Testis (tissue), 3 donors: ENCODE measurements around the gene PAF1. TPM values are rescaled to one million over a fixed set of nuclear protein-coding genes. Genes with fewer than 3 reads are reported as not detected.
A peak's percentile ranks its signal among the peaks of the same experiment; 100 is the strongest.

Experiments
- DNase-seq: peaks from one replicate; pipeline ENCODE4 v3.0.0-alpha.2; 2019
- H3K27ac ChIP-seq, 2 donors: fragments of 200-600 bp; sonication (generic); one replicate each; pipeline ENCODE4 v1.5.1; 2019
- H3K27me3 ChIP-seq: fragments of 200-600 bp; sonication (generic); one replicate; pipeline ENCODE4 v1.5.1; 2019
- H3K36me3 ChIP-seq: fragments of 200-600 bp; sonication (generic); one replicate; pipeline ENCODE4 v1.5.1; 2017; ENCODE audit warnings: low read depth; ENCODE audit errors: missing control alignments
- H3K4me1 ChIP-seq: fragments of 200-600 bp; sonication (generic); one replicate; pipeline ENCODE4 v1.5.1; 2019
- H3K4me3 ChIP-seq, 2 donors: fragments of 200-600 bp; sonication (generic); one replicate each; pipeline ENCODE4 v1.5.1; 2017 to 2019
- H3K9me3 ChIP-seq: fragments of 200-600 bp; sonication (generic); one replicate; pipeline ENCODE4 v1.5.1; 2017
- POLR2A ChIP-seq: fragments of 450-650 bp; IDR thresholded peaks from one replicate; pipeline ENCODE4 v1.6.1; 2017; ENCODE audit warnings: antibody characterized with exemption, mild to moderate bottlenecking, moderate library complexity
- WGBS, 2 donors: methylation state at CpG; one replicate each; pipeline ENCODE4 v1.1.5; 2018; 5-methylcytosine and 5-hydroxymethylcytosine counted together
- intact Hi-C: fragments of 100-400 bp; cut with DNase I; formaldehyde crosslinking; loops from one replicate; pipeline ENCODE4 v1.15.1; 2023; ENCODE audit warnings: low total_unique reads
- polyA plus RNA-seq: library from polyadenylated mRNA; stranded (reverse); fragments of 350-450 nt; fragmentation: Illumina TruSeq; extraction: RNeasy Lipid Tissue Mini Kit (QIAGEN cat#74804); gene quantifications from one replicate; pipeline ENCODE4 v1.2.3, GENCODE V29; 2014; ENCODE audit warnings: low read depth, low replicate concordance; ENCODE audit not compliant: insufficient read depth
- total RNA-seq, 2 donors: library from RNA; depleted of rRNA; stranded (reverse); fragments of >200 nt; gene quantifications; one replicate each; pipeline ENCODE4 v1.2.3, GENCODE V29; 2016
- TF ChIP-seq, protein P1 (sequence below), 3 experiments: fragments of 450-650 bp in 2 of 3; fragments of 200-600 bp in 1 of 3; sonication (generic) in 1 of 3; IDR thresholded peaks; one replicate each; pipeline ENCODE4 v1.5.1; 2016 to 2019; ENCODE audit warnings: antibody characterized with exemption in 3 of 3, mild to moderate bottlenecking in 2 of 3, moderate library complexity in 1 of 3

The PAF1 gene
- total and polyA plus RNA-seq, 3 donors from 2014 or later, result 70.7 to 154 (median 74.6) TPM

DNA sequence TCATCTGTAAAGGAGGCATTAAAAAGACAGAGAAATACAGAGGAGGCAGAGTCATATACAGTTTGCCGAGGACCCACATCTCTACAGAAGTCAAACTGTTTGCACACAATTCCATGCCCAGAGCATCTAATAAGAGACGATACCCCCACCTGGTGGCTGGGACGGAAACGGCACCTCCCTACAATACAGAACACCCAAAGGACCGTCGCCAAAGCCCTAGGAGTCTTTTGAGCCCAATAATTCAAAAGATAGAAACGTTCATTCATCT lies 20.9 kb upstream of the PAF1 start:
- intact Hi-C loops, result no loop called here
- Histone ChIP-seq H3K4me1 (peaks cover 18% of the 10 kb centered on the region), H3K27me3 (no peaks in the 10 kb centered on the region), H3K4me3 (peak overlapping the region; percentile 69 to 89), H3K27ac (peak overlapping the region; percentile 89 to 95), H3K9me3 (no peaks in the 10 kb centered on the region), H3K36me3 (no peaks in the 10 kb centered on the region)
- TF ChIP-seq, protein P1, sequence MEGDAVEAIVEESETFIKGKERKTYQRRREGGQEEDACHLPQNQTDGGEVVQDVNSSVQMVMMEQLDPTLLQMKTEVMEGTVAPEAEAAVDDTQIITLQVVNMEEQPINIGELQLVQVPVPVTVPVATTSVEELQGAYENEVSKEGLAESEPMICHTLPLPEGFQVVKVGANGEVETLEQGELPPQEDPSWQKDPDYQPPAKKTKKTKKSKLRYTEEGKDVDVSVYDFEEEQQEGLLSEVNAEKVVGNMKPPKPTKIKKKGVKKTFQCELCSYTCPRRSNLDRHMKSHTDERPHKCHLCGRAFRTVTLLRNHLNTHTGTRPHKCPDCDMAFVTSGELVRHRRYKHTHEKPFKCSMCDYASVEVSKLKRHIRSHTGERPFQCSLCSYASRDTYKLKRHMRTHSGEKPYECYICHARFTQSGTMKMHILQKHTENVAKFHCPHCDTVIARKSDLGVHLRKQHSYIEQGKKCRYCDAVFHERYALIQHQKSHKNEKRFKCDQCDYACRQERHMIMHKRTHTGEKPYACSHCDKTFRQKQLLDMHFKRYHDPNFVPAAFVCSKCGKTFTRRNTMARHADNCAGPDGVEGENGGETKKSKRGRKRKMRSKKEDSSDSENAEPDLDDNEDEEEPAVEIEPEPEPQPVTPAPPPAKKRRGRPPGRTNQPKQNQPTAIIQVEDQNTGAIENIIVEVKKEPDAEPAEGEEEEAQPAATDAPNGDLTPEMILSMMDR (IDR thresholded peaks at IDR 0.05), result peak; percentile 90 to 98 (median 95)
- TF ChIP-seq POLR2A, result no peak
- peak; percentile 94 for DNase-seq
- 0% methylated on average over 7 of the region's 7 CpGs for WGBS, 2 donors

DNA sequence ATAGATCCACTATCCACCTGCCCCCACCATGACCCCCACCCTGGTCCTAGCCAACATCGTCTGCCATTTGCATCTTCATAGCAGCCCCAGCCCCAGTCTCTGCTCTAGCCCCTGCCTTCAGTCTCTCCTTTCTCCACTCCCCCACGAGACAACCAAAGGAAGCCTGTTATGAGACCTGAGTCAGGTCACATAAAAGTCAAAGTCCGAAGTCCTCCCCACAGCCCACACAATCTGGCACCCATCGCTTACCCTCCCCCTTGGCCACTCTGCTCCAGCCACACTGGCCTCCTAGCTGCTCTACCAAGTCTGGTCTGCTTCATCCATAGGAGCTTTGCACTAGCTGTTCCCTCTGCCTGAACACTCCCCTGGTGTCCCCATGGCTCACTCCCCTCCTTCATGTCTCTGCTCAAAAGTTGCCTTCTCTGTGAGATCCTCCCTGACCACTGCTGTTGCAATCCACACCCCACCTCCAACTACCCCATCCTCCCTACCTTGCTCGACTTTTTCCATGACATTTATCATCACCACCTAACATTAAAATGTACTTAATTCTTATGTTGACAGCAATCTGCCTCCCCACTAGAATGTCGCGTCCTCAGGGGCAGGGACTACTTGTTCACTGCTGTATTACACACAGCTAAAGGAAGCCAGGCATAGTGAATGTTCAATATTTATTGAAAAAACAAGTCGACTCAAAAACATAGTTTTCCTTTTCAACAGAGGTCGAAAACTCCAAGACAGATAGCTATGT lies 20.4 kb upstream of the PAF1 start:
- Histone ChIP-seq H3K4me1 (peaks cover 18% of the 10 kb centered on the region), H3K36me3 (no peaks in the 10 kb centered on the region), H3K27me3 (no peaks in the 10 kb centered on the region), H3K27ac (peak overlapping the region; percentile 89 to 95), H3K9me3 (no peaks in the 10 kb centered on the region), H3K4me3 (peak overlapping the region in 1 of 2 donors; percentile 92)
- no peak for TF ChIP-seq POLR2A
- TF ChIP-seq, protein P1 (IDR thresholded peaks at IDR 0.05), result no peak
- WGBS, 2 donors, result 8 to 16% methylated on average over 9 of the region's 9 CpGs
- no peak for DNase-seq
- intact Hi-C loops, result no loop called here

DNA sequence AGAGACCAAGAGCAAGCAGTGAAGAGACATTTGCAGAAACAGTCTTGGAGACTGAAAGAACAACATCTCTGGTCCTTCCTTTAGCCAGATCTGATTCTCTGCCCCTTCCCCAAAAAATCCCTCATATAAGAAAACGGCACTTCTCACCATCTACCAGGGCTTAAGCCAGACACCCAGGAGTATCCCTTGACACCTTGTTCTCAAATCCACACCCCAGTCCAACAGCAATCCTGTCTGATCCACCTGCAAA lies 19.9 kb upstream of the PAF1 start:
- intact Hi-C loops, result no loop called here
- peak overlapping the region; percentile 89 to 95 for H3K27ac ChIP-seq
- H3K9me3 ChIP-seq, result no peaks in the 10 kb centered on the region
- TF ChIP-seq, protein P1 (IDR thresholded peaks at IDR 0.05), result no peak
- no peak for TF ChIP-seq POLR2A
- no peaks in the 10 kb centered on the region for H3K36me3 ChIP-seq
- H3K4me3 ChIP-seq, result peak overlapping the region; percentile 68 to 92
- DNase-seq, result no peak
- peaks cover 22% of the 10 kb centered on the region for H3K4me1 ChIP-seq
- WGBS, 2 donors, result 33 to 57% methylated on average over 1 of the region's 1 CpG
- H3K27me3 ChIP-seq, result no peaks in the 10 kb centered on the region

DNA sequence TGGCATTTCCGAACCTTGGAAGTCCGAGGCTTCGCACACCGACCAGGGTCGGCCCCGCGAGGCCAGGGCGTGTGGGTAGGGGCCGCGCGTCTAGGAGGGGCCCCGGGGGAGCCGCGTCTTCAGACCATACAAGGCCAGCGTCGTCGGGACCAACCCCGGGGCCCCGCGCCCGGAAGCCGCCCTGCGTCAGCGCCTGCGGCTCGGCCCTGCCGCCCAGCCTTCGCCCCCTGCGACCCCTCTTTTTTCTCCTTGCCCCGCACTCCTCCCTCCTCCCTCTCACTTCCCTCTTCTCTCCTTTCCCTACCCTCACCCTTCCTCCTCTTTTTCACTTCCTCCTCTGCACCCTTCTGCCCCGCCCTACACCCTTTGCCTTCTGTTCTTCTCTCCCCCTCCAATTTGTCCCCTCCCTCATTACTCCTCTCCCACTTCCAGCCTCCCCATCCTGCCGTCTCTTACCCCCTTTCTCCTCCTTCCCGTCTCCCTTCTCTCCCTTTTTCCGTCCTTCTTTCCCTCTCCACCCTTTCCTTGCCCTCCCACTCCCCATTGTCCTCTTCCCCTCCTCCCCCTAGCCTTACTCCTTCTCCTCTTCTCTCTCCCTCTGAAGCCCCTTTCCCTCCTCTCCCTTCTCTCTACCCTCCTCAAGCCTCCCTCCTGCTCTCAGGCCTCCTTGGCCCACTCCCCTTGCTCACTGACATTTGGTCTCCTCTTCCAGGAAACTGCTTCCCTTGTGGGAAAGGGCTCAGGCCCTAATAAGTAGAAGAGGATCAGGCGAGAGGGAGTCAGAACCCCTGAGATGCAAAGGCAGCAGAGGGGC lies 19.3 kb upstream of the PAF1 start:
- intact Hi-C loops, result no loop called here
- no peaks in the 10 kb centered on the region for H3K27me3 ChIP-seq
- WGBS, 2 donors, result 1% methylated on average over 20 to 26 of the region's 35 CpGs
- H3K4me3 ChIP-seq, result peak overlapping the region; percentile 68 to 92
- no peak for TF ChIP-seq POLR2A
- TF ChIP-seq, protein P1 (IDR thresholded peaks at IDR 0.05), result no peak
- no peaks in the 10 kb centered on the region for H3K9me3 ChIP-seq
- DNase-seq, result peak; percentile 84
- H3K27ac ChIP-seq, result peak overlapping the region; percentile 89 to 95
- H3K36me3 ChIP-seq, result no peaks in the 10 kb centered on the region
- peaks cover 27% of the 10 kb centered on the region for H3K4me1 ChIP-seq
